HFFc6 (cell line): ENCODE measurements around the gene LIPC. TPM values are rescaled to one million over a fixed set of nuclear protein-coding genes. Genes with fewer than 3 reads are reported as not detected.

ENCODE experiments used
- DNase-seq: peaks from one replicate; pipeline ENCODE4 v3.0.0-alpha.2; 2018
- H3K27ac Mint-ChIP-seq: 2 replicates; pipeline ENCODE4 v1.8.0; 2020; ENCODE audit warnings: mild to moderate bottlenecking, mixed read lengths
- H3K27me3 Mint-ChIP-seq: 2 replicates; pipeline ENCODE4 v1.8.0; 2021; ENCODE audit warnings: mild to moderate bottlenecking, moderate library complexity, mixed read lengths; ENCODE audit not compliant: insufficient read depth
- H3K36me3 Mint-ChIP-seq: 2 replicates; pipeline ENCODE4 v1.8.0; 2021; ENCODE audit warnings: low read depth, mixed read lengths
- H3K4me1 Mint-ChIP-seq: 2 replicates; pipeline ENCODE4 v1.8.0; 2020; ENCODE audit warnings: low read depth, mixed read lengths
- H3K4me3 Mint-ChIP-seq: 2 replicates; pipeline ENCODE4 v1.8.0; 2020; ENCODE audit warnings: mild to moderate bottlenecking, moderate library complexity, mixed read lengths
- H3K9me3 Mint-ChIP-seq: 2 replicates; pipeline ENCODE4 v1.8.0; 2020; ENCODE audit warnings: mild to moderate bottlenecking, mixed read lengths
- CTCF ChIP-seq: fragments of 200-600 bp; sonication (generic); IDR thresholded peaks from 2 replicates; pipeline ENCODE4 v1.5.0; 2021; ENCODE audit warnings: antibody characterized with exemption, mild to moderate bottlenecking
- total RNA-seq, 6 experiments: library from RNA; stranded (reverse); fragmentation: NEBNext Ultra II Directional; extraction: Animal tissue kit (Norgen Biotek cat#: 25700); gene quantifications; 2 replicates in 1 of 6; 3 replicates in 5 of 6; pipeline ENCODE4 v1.2.3, GENCODE V29; 2021

LIPC gene
- total RNA-seq, 6 experiments from 2014 or later: not detected

GRCh38 chr15:58392611-58393161 lies 39.1 kb upstream of the LIPC start:
- H3K9me3 Mint-ChIP-seq: no peaks in the 10 kb centered on the region
- no peak overlapping the region for H3K4me3 Mint-ChIP-seq
- no peak for DNase-seq
- no peaks in the 10 kb centered on the region for H3K36me3 Mint-ChIP-seq
- H3K4me1 Mint-ChIP-seq: peaks cover 37% of the 10 kb centered on the region
- peaks cover 2% of the 10 kb centered on the region; the same call in 1 of the 2 replicates for H3K27me3 Mint-ChIP-seq
- no peak for TF ChIP-seq CTCF
- no peak overlapping the region for H3K27ac Mint-ChIP-seq

- Mint-ChIP-seq H3K27me3 (peaks cover 2% of the 10 kb centered on the region; the same call in 1 of the 2 replicates), H3K4me3 (no peak overlapping the region), H3K9me3 (no peaks in the 10 kb centered on the region), H3K27ac (no peak overlapping the region), H3K36me3 (no peaks in the 10 kb centered on the region), H3K4me1 (peaks cover 37% of the 10 kb centered on the region)
- DNase-seq: no peak
- TF ChIP-seq CTCF: no peak
Observed at GRCh38 chr15:58393241-58393662, 38.5 kb upstream of the LIPC start.

- Mint-ChIP-seq H3K36me3 (no peaks in the 10 kb centered on the region), H3K9me3 (no peaks in the 10 kb centered on the region), H3K4me1 (peaks cover 27% of the 10 kb centered on the region), H3K27me3 (peaks cover 9% of the 10 kb centered on the region), H3K4me3 (peak overlapping the region; percentile 35), H3K27ac (peak overlapping the region; percentile 61)
- TF ChIP-seq CTCF: no peak
- peak; percentile 89 for DNase-seq
Observed at GRCh38 chr15:58396181-58396580, 35.6 kb upstream of the LIPC start.

GRCh38 chr15:58398071-58398470 lies 33.7 kb upstream of the LIPC start:
- H3K36me3 Mint-ChIP-seq: no peaks in the 10 kb centered on the region
- no peak overlapping the region for H3K27ac Mint-ChIP-seq
- H3K4me1 Mint-ChIP-seq: peaks cover 27% of the 10 kb centered on the region
- TF ChIP-seq CTCF: no peak
- no peaks in the 10 kb centered on the region for H3K9me3 Mint-ChIP-seq
- no peak overlapping the region for H3K4me3 Mint-ChIP-seq
- H3K27me3 Mint-ChIP-seq: peaks cover 16% of the 10 kb centered on the region
- DNase-seq: no peak

- peaks cover 27% of the 10 kb centered on the region for H3K4me1 Mint-ChIP-seq
- H3K9me3 Mint-ChIP-seq: no peaks in the 10 kb centered on the region
- no peaks in the 10 kb centered on the region for H3K36me3 Mint-ChIP-seq
- peaks cover 14% of the 10 kb centered on the region for H3K27me3 Mint-ChIP-seq
- no peak for DNase-seq
- no peak for TF ChIP-seq CTCF
- H3K27ac Mint-ChIP-seq: no peak overlapping the region
- no peak overlapping the region for H3K4me3 Mint-ChIP-seq
Observed at GRCh38 chr15:58398643-58399042, 33.1 kb upstream of the LIPC start.
